GM23248 (cell line): Measurements from ENCODE around the gene CACNA1I. TPM values are rescaled to one million over a fixed set of nuclear protein-coding genes. Genes with fewer than 3 reads are reported as not detected.

Source experiments
- DNase-seq: peaks from one replicate; pipeline ENCODE4 v3.0.0-alpha.2; 2015
- H2AFZ ChIP-seq: fragments of 200-600 bp; sonication (generic); 2 replicates; pipeline ENCODE4 v1.6.1; 2016; ENCODE audit warnings: antibody characterized with exemption
- H3F3A ChIP-seq: fragments of 200-600 bp; sonication (generic); 2 replicates; pipeline ENCODE4 v1.6.1; 2016; ENCODE audit warnings: mild to moderate bottlenecking, antibody characterized with exemption, mixed run types; ENCODE audit not compliant: insufficient read depth
- H3K27ac ChIP-seq: fragments of 200-600 bp; sonication (generic); 2 replicates; pipeline ENCODE4 v1.5.1; 2016; ENCODE audit warnings: mild to moderate bottlenecking
- H3K27me3 ChIP-seq: fragments of 200-600 bp; sonication (generic); replicated peaks from 2 replicates; pipeline ENCODE4 v1.6.1; 2016; ENCODE audit warnings: mild to moderate bottlenecking; ENCODE audit not compliant: insufficient read depth
- H3K36me3 ChIP-seq: fragments of 200-600 bp; sonication (generic); 2 replicates; pipeline ENCODE4 v1.6.1; 2016; ENCODE audit warnings: low read depth, mild to moderate bottlenecking
- H3K4me1 ChIP-seq: fragments of 200-600 bp; sonication (generic); 2 replicates; pipeline ENCODE4 v1.6.1; 2016; ENCODE audit warnings: mild to moderate bottlenecking; ENCODE audit not compliant: insufficient read depth
- H3K4me2 ChIP-seq: fragments of 200-600 bp; sonication (generic); one replicate; pipeline ENCODE4 v1.6.1; 2016; ENCODE audit warnings: mild to moderate bottlenecking; ENCODE audit not compliant: unreplicated experiment
- H3K4me3 ChIP-seq: fragments of 200-600 bp; sonication (generic); 2 replicates; pipeline ENCODE4 v1.5.1; 2016; ENCODE audit warnings: mild to moderate bottlenecking
- H3K79me2 ChIP-seq: fragments of 200-600 bp; sonication (generic); 2 replicates; pipeline ENCODE4 v1.6.1; 2016; ENCODE audit warnings: mild to moderate bottlenecking; ENCODE audit not compliant: insufficient read depth
- H3K9ac ChIP-seq: fragments of 200-600 bp; sonication (generic); 2 replicates; pipeline ENCODE4 v1.6.1; 2016; ENCODE audit warnings: mild to moderate bottlenecking
- H3K9me2 ChIP-seq: fragments of 200-600 bp; sonication (generic); 2 replicates; pipeline ENCODE4 v1.6.1; 2016; ENCODE audit warnings: mixed run types, mild to moderate bottlenecking, moderate library complexity; ENCODE audit not compliant: insufficient read depth
- H3K9me3 ChIP-seq: fragments of 200-600 bp; sonication (generic); one replicate; pipeline ENCODE4 v1.6.1; 2017; ENCODE audit warnings: low read depth
- H4K20me1 ChIP-seq: fragments of 200-600 bp; sonication (generic); 2 replicates; pipeline ENCODE4 v1.6.0; 2016; ENCODE audit not compliant: insufficient read depth
- EZH2 ChIP-seq: fragments of 200-600 bp; sonication (generic); IDR thresholded peaks from 2 replicates; pipeline ENCODE4 v1.6.1; 2018; ENCODE audit warnings: antibody characterized with exemption, mild to moderate bottlenecking; ENCODE audit not compliant: insufficient read depth, poor library complexity, severe bottlenecking
- EZH2phosphoT487 ChIP-seq: fragments of 200-600 bp; sonication (generic); IDR thresholded peaks from 2 replicates; pipeline ENCODE4 v1.6.1; 2018; ENCODE audit warnings: antibody characterized with exemption, moderate library complexity, mild to moderate bottlenecking, low read depth; ENCODE audit not compliant: insufficient read depth
- WGBS, 2 experiments: methylation state at CpG; one replicate each; pipeline ENCODE4 v1.1.6; 2015 to 2017; ENCODE audit warnings: low lambda C conversion rate in 2 of 2, low coverage in 1 of 2; ENCODE audit errors: missing lambda C conversion rate in 2 of 2; 5-methylcytosine and 5-hydroxymethylcytosine counted together
- in situ Hi-C: fragments of 300-500 bp; cut with MboI; formaldehyde crosslinking; loops from 2 replicates; pipeline ENCODE4 v1.15.0; 2020
- polyA plus RNA-seq: library from polyadenylated mRNA; unstranded; fragments of >200 nt; fragmentation: Nextera tagmentation; extraction: Ambion mirVana; gene quantifications from 2 replicates; pipeline ENCODE4 v1.2.1, GENCODE V29; 2016
- total RNA-seq: library from RNA; depleted of rRNA; stranded (reverse); fragments of >200 nt; shearing (Covaris generic); gene quantifications from 2 replicates; pipeline ENCODE4 v1.2.3, GENCODE V29; 2014

Gene CACNA1I
- total and polyA plus RNA-seq, 2 experiments from 2014 or later, result not detected

GRCh38 chr22:39715778-39716495 lies 145.4 kb downstream of the CACNA1I start:
- Histone ChIP-seq H3K79me2 (no peaks in the 10 kb centered on the region), H3K9ac (no peak overlapping the region), H3K27me3 (peaks cover 28% of the 10 kb centered on the region), H3K4me1 (no peaks in the 10 kb centered on the region), H3K36me3 (no peaks in the 10 kb centered on the region), H2AFZ (no peak overlapping the region), H4K20me1 (no peaks in the 10 kb centered on the region), H3K4me2 (no peak overlapping the region), H3K27ac (no peak overlapping the region), H3K9me2 (no peaks in the 10 kb centered on the region), H3K4me3 (no peak overlapping the region), H3F3A (no peaks in the 10 kb centered on the region), H3K9me3 (no peaks in the 10 kb centered on the region)
- TF ChIP-seq EZH2phosphoT487, result no peak
- TF ChIP-seq EZH2, result no peak
- WGBS, 2 experiments, result 43 to 53% methylated on average over 24 to 25 of the region's 25 CpGs
- in situ Hi-C loops, result no loop called here
- DNase-seq, result no peak

GRCh38 chr22:39716534-39716933 lies 146.0 kb downstream of the CACNA1I start:
- Histone ChIP-seq H3K9me3 (no peaks in the 10 kb centered on the region), H3F3A (no peaks in the 10 kb centered on the region), H3K4me1 (no peaks in the 10 kb centered on the region), H3K4me2 (no peak overlapping the region), H2AFZ (no peak overlapping the region), H3K36me3 (no peaks in the 10 kb centered on the region), H3K9me2 (no peaks in the 10 kb centered on the region), H3K27me3 (peaks cover 32% of the 10 kb centered on the region), H3K27ac (no peak overlapping the region), H3K79me2 (no peaks in the 10 kb centered on the region), H3K4me3 (no peak overlapping the region), H4K20me1 (no peaks in the 10 kb centered on the region), H3K9ac (no peak overlapping the region)
- TF ChIP-seq EZH2, result no peak
- TF ChIP-seq EZH2phosphoT487, result no peak
- in situ Hi-C loops, result no loop called here
- WGBS, 2 experiments, result 55 to 59% methylated on average over 10 of the region's 10 CpGs
- DNase-seq, result no peak

GRCh38 chr22:39717099-39717498 lies 146.5 kb downstream of the CACNA1I start:
- no peak overlapping the region for H2AFZ ChIP-seq
- WGBS, 2 experiments, result 50 to 54% methylated on average over 8 of the region's 8 CpGs
- no peak overlapping the region for H3K27ac ChIP-seq
- no peaks in the 10 kb centered on the region for H3K4me1 ChIP-seq
- H3K9ac ChIP-seq, result no peak overlapping the region
- H3K9me2 ChIP-seq, result no peaks in the 10 kb centered on the region
- TF ChIP-seq EZH2 (no peak), EZH2phosphoT487 (no peak)
- DNase-seq, result no peak
- in situ Hi-C loops, result no loop called here
- no peaks in the 10 kb centered on the region for H3F3A ChIP-seq
- no peak overlapping the region for H3K4me3 ChIP-seq
- H4K20me1 ChIP-seq, result no peaks in the 10 kb centered on the region
- H3K36me3 ChIP-seq, result no peaks in the 10 kb centered on the region
- no peaks in the 10 kb centered on the region for H3K79me2 ChIP-seq
- no peaks in the 10 kb centered on the region for H3K9me3 ChIP-seq
- peaks cover 31% of the 10 kb centered on the region for H3K27me3 ChIP-seq
- H3K4me2 ChIP-seq, result no peak overlapping the region

- Histone ChIP-seq H3K27ac (no peak overlapping the region), H3K79me2 (no peaks in the 10 kb centered on the region), H2AFZ (no peak overlapping the region), H3K36me3 (no peaks in the 10 kb centered on the region), H3K9me3 (no peaks in the 10 kb centered on the region), H3K9me2 (no peaks in the 10 kb centered on the region), H3F3A (no peaks in the 10 kb centered on the region), H3K4me2 (no peak overlapping the region), H3K4me3 (no peak overlapping the region), H4K20me1 (no peaks in the 10 kb centered on the region), H3K9ac (no peak overlapping the region), H3K4me1 (no peaks in the 10 kb centered on the region), H3K27me3 (peaks cover 31% of the 10 kb centered on the region)
- in situ Hi-C loops, result no loop called here
- 48 to 50% methylated on average over 7 of the region's 7 CpGs for WGBS, 2 experiments
- no peak for TF ChIP-seq EZH2phosphoT487
- no peak for DNase-seq
These were observed 147.7 kb downstream of the CACNA1I start for GRCh38 chr22:39718206-39718605.
